Middle frontal gyrus (tissue), 1 donor: ENCODE measurements around the gene GHSR.

Source experiments
- DNase-seq: peaks from one replicate; pipeline ENCODE4 v3.0.0-alpha.2; 2015; ENCODE audit warnings: low spot score; ENCODE audit errors: extremely low spot score

Gene GHSR

GRCh38 chr3:172438186-172438585 is 10.1 kb downstream of the GHSR start:
- no peak for DNase-seq

- no peak for DNase-seq
Observed at GRCh38 chr3:172437713-172438112, 10.5 kb downstream of the GHSR start.

GRCh38 chr3:172415323-172415722 is 32.9 kb downstream of the GHSR start:
- no peak for DNase-seq

GRCh38 chr3:172411478-172411947 is 36.7 kb downstream of the GHSR start:
- no peak for DNase-seq

- DNase-seq: no peak
Observed at GRCh38 chr3:172410702-172411477, 37.4 kb downstream of the GHSR start.

GRCh38 chr3:172407872-172408271 is 40.4 kb downstream of the GHSR start:
- no peak for DNase-seq

- no peak for DNase-seq
Observed at GRCh38 chr3:172405914-172406313, 42.3 kb downstream of the GHSR start.

GRCh38 chr3:172404237-172404962 is 43.9 kb downstream of the GHSR start:
- no peak for DNase-seq

- DNase-seq: no peak
Observed at GRCh38 chr3:172402892-172403643, 45.2 kb downstream of the GHSR start.

- no peak for DNase-seq
Observed at GRCh38 chr3:172402090-172402489, 46.2 kb downstream of the GHSR start.

GRCh38 chr3:172398484-172398883 is 49.8 kb downstream of the GHSR start:
- DNase-seq: no peak

- no peak for DNase-seq
Observed at GRCh38 chr3:172397716-172398405, 50.4 kb downstream of the GHSR start.

GRCh38 chr3:172396400-172396799 is 51.9 kb downstream of the GHSR start:
- DNase-seq: no peak

GRCh38 chr3:172394692-172395091 is 53.6 kb downstream of the GHSR start:
- no peak for DNase-seq
